ENCODE results near the gene DLK2.

Gene DLK2

DNA sequence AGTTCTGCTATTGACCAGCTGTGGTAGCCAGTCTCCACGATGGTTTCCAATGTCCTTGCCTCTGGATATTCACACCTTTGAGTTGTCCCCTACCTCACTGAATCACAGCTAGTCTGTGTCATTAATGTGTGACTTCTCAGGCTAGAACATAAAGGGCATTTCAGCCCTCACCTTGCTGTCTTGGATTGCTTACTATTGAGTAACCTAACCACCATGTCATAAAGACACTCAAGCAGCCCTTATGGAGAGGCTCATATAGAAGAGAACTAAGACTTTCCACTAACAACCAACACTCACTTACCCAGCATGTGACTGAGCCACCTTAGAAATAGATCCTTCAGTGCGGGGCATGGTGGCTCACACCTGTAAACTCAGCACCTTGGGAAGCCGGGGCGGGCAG is 47.1 kb downstream of the DLK2 start:
- H3K27ac ChIP-seq, result no peak overlapping the region
- TF ChIP-seq, protein P1, sequence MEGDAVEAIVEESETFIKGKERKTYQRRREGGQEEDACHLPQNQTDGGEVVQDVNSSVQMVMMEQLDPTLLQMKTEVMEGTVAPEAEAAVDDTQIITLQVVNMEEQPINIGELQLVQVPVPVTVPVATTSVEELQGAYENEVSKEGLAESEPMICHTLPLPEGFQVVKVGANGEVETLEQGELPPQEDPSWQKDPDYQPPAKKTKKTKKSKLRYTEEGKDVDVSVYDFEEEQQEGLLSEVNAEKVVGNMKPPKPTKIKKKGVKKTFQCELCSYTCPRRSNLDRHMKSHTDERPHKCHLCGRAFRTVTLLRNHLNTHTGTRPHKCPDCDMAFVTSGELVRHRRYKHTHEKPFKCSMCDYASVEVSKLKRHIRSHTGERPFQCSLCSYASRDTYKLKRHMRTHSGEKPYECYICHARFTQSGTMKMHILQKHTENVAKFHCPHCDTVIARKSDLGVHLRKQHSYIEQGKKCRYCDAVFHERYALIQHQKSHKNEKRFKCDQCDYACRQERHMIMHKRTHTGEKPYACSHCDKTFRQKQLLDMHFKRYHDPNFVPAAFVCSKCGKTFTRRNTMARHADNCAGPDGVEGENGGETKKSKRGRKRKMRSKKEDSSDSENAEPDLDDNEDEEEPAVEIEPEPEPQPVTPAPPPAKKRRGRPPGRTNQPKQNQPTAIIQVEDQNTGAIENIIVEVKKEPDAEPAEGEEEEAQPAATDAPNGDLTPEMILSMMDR (IDR thresholded peaks at IDR 0.05), result no peak
- TF ChIP-seq ZFX (IDR thresholded peaks at IDR 0.05; ENCODE audit: borderline replicate concordance), result no peak

GRCh38 chr6:43407296-43407695 is 48.1 kb downstream of the DLK2 start:
- no peak overlapping the region for H3K27ac ChIP-seq
- no peak for TF ChIP-seq ZFX (IDR thresholded peaks at IDR 0.05; ENCODE audit: borderline replicate concordance)
- TF ChIP-seq, protein P1 (IDR thresholded peaks at IDR 0.05), result no peak

GRCh38 chr6:43405354-43405753 is 50.0 kb downstream of the DLK2 start:
- H3K27ac ChIP-seq, result no peak overlapping the region
- no peak for TF ChIP-seq ZFX (IDR thresholded peaks at IDR 0.05; ENCODE audit: borderline replicate concordance)
- TF ChIP-seq, protein P1 (IDR thresholded peaks at IDR 0.05), result no peak

- TF ChIP-seq, protein P1 (IDR thresholded peaks at IDR 0.05), result no peak
- H3K27ac ChIP-seq, result no peak overlapping the region
Measured at GRCh38 chr6:43402820-43403219, 52.5 kb downstream of the DLK2 start.

DNA sequence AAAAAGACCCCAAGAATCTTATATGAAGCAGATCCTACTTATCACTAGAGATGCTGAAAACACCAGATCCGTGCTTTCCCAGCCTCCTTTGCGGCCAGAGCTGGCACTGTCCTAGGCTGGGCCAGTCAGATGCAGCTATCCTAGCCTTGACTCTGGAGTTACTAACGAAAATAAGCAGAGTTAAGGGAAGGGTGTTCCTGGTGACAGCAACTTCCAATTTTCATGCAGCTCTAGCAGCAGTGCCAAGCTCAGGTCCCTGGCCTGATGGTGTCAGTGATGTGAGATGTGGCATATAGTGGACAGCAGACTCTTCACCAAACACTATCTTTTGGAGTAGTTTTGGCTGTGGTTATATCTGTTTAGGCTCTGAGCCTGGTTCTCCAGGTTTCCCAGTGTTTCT is 53.6 kb downstream of the DLK2 start:
- no peak overlapping the region for H3K27ac ChIP-seq
- TF ChIP-seq, protein P1 (IDR thresholded peaks at IDR 0.05), result no peak
- no peak for TF ChIP-seq ZFX (IDR thresholded peaks at IDR 0.05; ENCODE audit: borderline replicate concordance)

All from 22Rv1 (cell line).